Tibial artery (tissue), 4 donors: ENCODE data around the gene GOLGA8K.
"Not testable (repeated sequence)": the region's sequence is repeated elsewhere in the genome, so short reads cannot be mapped to it uniquely, and the experiment has no call there.

ENCODE experiments used
- DNase-seq, 2 donors: peaks; one replicate each; pipeline ENCODE4 v3.0.0-alpha.2; 2019
- H3K27ac ChIP-seq, 2 donors: fragments of 200-600 bp; sonication (generic) in 1 of 2; 1 replicate in 1 of 2; 2 replicates in 1 of 2; pipeline ENCODE4 v1.5.1; 2018 to 2019; ENCODE audit warnings: mild to moderate bottlenecking in 1 of 2
- H3K27me3 ChIP-seq, 2 donors: fragments of 200-600 bp; sonication (generic) in 1 of 2; one replicate each; pipeline versions ENCODE4 v1.5.1 to v1.6.0; 2016 to 2019
- H3K36me3 ChIP-seq, 3 donors: fragments of 200-600 bp; sonication (generic) in 2 of 3; one replicate each; pipeline ENCODE4 v1.5.1; 2016 to 2019; ENCODE audit warnings: mild to moderate bottlenecking in 2 of 3
- H3K4me1 ChIP-seq, 4 donors: fragments of 200-600 bp; sonication (generic) in 2 of 4; 1 replicate in 3 of 4; 2 replicates in 1 of 4; pipeline ENCODE4 v1.5.1; 2016 to 2019
- H3K4me3 ChIP-seq, 2 donors: fragments of 200-600 bp; sonication (generic) in 1 of 2; 1 replicate in 1 of 2; 2 replicates in 1 of 2; pipeline ENCODE4 v1.5.1; 2018 to 2019; ENCODE audit warnings: mild to moderate bottlenecking in 2 of 2
- H3K9me3 ChIP-seq, 3 donors: fragments of 200-600 bp; sonication (generic) in 1 of 3; one replicate each; pipeline ENCODE4 v1.5.1; 2016 to 2019
- intact Hi-C: fragments of 100-400 bp; cut with DNase I; formaldehyde crosslinking; loops from one replicate; pipeline ENCODE4 v1.15.0; 2023; ENCODE audit warnings: low total_unique reads
- TF ChIP-seq, protein P1 (sequence below), 2 experiments: fragments of 200-600 bp in 1 of 2; fragments of 450-650 bp in 1 of 2; IDR thresholded peaks; one replicate each; pipeline ENCODE4 v1.5.1; 2017 to 2019; ENCODE audit warnings: antibody characterized with exemption in 2 of 2, mild to moderate bottlenecking in 1 of 2, moderate library complexity in 1 of 2

GOLGA8K gene

GRCh38 chr15:32403192-32403591 lies at the start of gene GOLGA8K:
TSS of gene GOLGA8K (minus strand) at chr15:32403292. CDS start at chr15:32403194, 98 bp downstream.
- intact Hi-C loops, DNase-seq, H3K36me3 ChIP-seq, H3K9me3 ChIP-seq, H3K27me3 ChIP-seq, H3K27ac ChIP-seq, H3K4me3 ChIP-seq, H3K4me1 ChIP-seq: not testable (repeated sequence)

DNA sequence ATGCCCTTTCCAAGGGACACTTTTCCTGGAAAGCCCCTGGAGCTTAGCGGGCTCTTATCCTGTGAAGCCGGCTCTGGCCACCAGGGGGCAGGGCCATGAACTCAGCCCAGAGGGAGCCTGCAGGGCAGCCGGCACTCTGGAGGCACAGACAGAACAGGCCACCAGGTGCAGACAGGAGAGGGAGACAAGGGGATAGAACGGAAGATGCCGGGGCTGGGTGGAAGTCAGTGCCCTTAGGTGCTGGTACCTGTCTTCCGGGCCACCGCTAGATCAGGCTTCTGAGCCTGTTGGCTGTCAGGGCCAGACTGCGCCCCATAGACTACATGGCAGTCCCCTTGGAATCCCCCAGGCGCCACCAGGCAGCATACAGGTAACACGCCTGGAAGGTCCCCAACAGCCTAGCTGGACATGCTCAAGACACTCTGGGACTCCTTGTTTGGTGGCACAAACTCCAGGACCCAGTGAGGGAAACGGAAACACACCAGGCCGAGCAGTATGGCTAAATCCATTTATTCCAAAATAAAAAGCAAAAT lies 37.4 kb upstream of the GOLGA8K start:
- intact Hi-C loops, H3K4me3 ChIP-seq, H3K4me1 ChIP-seq, H3K9me3 ChIP-seq, H3K27me3 ChIP-seq, H3K27ac ChIP-seq, DNase-seq, H3K36me3 ChIP-seq: not testable (repeated sequence)
- TF ChIP-seq, protein P1, sequence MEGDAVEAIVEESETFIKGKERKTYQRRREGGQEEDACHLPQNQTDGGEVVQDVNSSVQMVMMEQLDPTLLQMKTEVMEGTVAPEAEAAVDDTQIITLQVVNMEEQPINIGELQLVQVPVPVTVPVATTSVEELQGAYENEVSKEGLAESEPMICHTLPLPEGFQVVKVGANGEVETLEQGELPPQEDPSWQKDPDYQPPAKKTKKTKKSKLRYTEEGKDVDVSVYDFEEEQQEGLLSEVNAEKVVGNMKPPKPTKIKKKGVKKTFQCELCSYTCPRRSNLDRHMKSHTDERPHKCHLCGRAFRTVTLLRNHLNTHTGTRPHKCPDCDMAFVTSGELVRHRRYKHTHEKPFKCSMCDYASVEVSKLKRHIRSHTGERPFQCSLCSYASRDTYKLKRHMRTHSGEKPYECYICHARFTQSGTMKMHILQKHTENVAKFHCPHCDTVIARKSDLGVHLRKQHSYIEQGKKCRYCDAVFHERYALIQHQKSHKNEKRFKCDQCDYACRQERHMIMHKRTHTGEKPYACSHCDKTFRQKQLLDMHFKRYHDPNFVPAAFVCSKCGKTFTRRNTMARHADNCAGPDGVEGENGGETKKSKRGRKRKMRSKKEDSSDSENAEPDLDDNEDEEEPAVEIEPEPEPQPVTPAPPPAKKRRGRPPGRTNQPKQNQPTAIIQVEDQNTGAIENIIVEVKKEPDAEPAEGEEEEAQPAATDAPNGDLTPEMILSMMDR (IDR thresholded peaks at IDR 0.05), result peak in 1 of 2 experiments; percentile 12

DNA sequence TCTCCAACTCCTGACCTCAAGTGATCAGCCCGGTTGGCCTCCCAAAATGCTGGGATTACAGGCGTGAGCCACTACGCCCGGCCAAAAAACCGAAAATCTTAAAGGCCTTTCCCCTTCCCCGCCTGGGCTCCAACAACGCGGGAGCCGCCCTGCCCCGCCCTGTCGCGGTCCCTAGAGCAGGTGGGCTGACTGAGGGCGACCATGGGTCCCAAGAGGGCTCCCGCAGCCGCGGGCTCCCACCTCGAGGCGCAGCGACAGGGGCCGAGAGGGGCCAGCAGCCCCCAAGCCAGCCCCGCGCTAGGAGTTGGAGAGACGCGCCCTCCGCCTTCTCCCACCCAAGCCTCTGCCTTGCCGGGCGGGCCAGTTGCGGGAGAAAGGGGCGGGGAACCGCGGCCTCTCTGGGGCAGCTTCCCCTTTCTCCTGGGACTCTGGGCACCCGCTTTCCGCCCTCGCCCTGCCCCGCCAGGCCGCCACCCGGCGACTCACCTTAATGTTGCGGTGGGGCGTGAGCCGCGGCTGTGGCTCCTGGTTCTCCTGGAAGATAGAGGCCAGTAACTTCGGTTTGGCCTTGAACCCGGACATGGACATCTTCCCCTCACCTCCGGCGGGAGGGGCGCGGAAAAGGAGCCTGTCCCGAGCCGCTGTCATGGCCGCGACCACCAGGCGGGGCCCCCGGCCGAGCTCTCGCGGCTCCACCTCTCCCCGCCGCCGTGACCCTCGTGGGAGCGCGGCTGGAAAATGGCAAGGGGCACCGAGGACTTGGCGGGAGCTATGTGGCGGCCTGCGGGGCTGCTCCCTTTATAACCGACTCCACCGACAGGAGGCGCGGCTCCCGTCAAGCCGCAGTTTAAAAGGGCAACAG lies 31.2 kb upstream of the GOLGA8K start:
- intact Hi-C loops, H3K27ac ChIP-seq, H3K27me3 ChIP-seq, H3K4me3 ChIP-seq, H3K36me3 ChIP-seq, H3K9me3 ChIP-seq, H3K4me1 ChIP-seq, DNase-seq: not testable (repeated sequence)

GRCh38 chr15:32427635-32428034 lies 24.5 kb upstream of the GOLGA8K start:
- H3K27ac ChIP-seq, H3K36me3 ChIP-seq, H3K4me3 ChIP-seq, H3K9me3 ChIP-seq, H3K27me3 ChIP-seq, DNase-seq, H3K4me1 ChIP-seq, intact Hi-C loops: not testable (repeated sequence)

- H3K4me1 ChIP-seq, H3K27me3 ChIP-seq, H3K9me3 ChIP-seq, H3K4me3 ChIP-seq, H3K36me3 ChIP-seq, H3K27ac ChIP-seq, intact Hi-C loops: not testable (repeated sequence)
- DNase-seq, result peak; percentile 60 to 68
These were observed 23.4 kb upstream of the GOLGA8K start for GRCh38 chr15:32426511-32426910.

- H3K27ac ChIP-seq, H3K36me3 ChIP-seq, H3K9me3 ChIP-seq, H3K4me3 ChIP-seq, intact Hi-C loops, H3K27me3 ChIP-seq, H3K4me1 ChIP-seq, DNase-seq: not testable (repeated sequence)
- TF ChIP-seq, protein P1 (IDR thresholded peaks at IDR 0.05), result peak in 1 of 2 experiments; percentile 33
These were observed 4.8 kb upstream of the GOLGA8K start for GRCh38 chr15:32407903-32408302.

DNA sequence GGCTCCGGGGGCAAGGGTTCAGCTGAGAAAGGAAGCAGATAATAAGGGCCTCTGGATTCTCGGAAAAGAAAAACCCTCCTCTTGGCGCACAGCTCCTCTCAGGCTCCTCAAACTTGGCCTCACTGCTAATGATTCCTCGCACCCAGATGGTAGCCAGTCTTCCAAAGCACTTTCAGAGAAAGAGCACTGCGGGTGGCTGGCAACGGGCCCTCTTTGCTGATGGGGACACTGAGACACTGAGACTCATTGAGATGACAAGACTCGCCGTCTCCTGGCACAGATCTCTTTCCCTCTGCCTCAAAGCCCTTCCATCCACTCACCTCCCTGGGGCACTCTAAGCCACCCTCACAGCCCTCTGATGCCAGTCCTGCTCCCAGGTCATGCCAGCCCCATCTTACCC lies 6.6 kb downstream of the GOLGA8K start:
- H3K36me3 ChIP-seq, H3K27me3 ChIP-seq, H3K4me1 ChIP-seq, DNase-seq, H3K27ac ChIP-seq, intact Hi-C loops, H3K9me3 ChIP-seq, H3K4me3 ChIP-seq: not testable (repeated sequence)

- intact Hi-C loops, H3K4me3 ChIP-seq, H3K27me3 ChIP-seq, H3K36me3 ChIP-seq, H3K4me1 ChIP-seq, DNase-seq, H3K27ac ChIP-seq, H3K9me3 ChIP-seq: not testable (repeated sequence)
These were observed 8.3 kb downstream of the GOLGA8K start for GRCh38 chr15:32394745-32395144.

DNA sequence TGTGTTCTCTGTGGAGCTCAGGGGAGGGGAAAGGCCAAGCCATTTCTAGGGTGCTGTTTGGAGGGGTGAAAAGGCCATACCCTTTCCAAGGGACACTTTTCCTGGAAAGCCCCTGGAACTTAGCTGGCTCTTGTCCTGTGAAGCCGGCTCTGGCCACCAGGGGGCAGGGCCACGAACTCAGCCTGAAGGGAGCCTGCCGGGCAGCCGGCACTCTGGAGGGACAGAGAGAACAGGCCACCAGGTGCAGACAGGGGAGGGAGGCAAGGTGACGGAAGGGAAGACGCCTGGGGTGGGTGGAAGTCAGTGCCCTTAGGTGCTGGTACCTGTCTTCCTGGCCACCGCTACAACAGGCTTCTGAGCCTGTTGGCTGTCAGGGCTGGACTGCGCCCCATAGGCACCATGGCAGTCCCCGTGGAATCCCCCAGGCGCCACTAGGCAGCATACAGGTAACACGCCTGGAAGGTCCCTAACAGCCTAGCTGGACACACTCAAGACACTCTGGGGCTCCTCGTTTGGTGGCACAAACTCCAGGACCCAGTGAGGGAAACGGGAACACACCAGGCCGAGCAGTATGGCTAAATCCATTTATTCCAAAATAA lies 14.9 kb downstream of the GOLGA8K start:
- H3K36me3 ChIP-seq, H3K9me3 ChIP-seq, H3K4me3 ChIP-seq, H3K27me3 ChIP-seq, H3K4me1 ChIP-seq, H3K27ac ChIP-seq, intact Hi-C loops, DNase-seq: not testable (repeated sequence)

DNA sequence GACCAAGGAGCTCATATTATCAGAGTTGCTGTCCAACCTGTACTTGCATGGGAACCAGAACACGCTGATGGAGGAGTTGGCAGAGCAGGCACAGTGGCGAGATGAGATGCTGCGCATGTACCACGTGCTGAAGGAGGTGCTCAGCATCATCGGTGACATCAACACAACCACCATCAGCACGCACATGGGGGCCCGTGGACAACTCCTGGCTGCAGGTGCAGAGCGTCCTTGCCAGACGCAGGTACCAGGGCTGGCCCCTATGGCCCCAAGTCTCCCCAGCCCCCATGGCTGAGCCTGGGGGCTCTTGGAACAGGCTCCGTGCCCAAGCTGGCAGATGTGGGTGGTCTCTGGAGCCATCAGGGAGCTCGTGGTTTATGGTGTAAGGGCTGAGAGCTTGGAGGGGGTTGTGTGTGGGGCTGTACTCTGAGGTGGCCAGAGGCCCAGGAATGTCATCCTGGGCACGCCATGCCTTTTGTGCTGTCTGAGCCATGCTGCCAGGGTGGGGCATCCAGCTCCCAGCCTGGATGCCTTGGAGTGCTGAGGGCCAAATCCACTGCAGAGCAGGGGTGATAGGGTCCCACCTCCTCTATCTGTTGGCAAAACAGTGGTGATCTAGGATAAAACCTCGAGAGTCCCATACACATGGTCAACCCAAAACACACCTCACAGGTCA lies 17.1 kb downstream of the GOLGA8K start:
- DNase-seq, H3K4me3 ChIP-seq, intact Hi-C loops, H3K36me3 ChIP-seq, H3K27me3 ChIP-seq, H3K4me1 ChIP-seq, H3K9me3 ChIP-seq, H3K27ac ChIP-seq: not testable (repeated sequence)

DNA sequence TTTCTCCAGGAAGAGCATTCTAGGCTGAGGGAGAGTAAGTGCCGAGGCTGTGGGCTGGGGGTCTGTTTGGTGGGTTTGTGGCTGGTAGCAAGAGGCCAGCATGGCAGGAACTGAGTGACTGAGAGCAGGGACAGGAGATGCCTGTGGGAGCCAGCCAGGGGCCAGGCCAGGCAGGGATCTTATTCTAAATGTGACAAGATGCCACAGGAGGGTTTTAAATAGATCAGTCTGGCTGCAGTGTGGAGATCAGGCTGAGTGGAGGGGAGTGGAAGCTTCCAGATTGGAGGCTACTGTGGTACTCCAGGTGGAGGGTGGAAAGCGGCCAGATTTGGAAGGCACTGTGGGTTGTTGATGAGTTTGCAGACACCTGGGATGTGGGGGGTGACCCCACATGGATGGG lies 28.9 kb downstream of the GOLGA8K start:
- intact Hi-C loops, H3K4me3 ChIP-seq, H3K27me3 ChIP-seq, DNase-seq, H3K4me1 ChIP-seq, H3K27ac ChIP-seq, H3K36me3 ChIP-seq, H3K9me3 ChIP-seq: not testable (repeated sequence)

DNA sequence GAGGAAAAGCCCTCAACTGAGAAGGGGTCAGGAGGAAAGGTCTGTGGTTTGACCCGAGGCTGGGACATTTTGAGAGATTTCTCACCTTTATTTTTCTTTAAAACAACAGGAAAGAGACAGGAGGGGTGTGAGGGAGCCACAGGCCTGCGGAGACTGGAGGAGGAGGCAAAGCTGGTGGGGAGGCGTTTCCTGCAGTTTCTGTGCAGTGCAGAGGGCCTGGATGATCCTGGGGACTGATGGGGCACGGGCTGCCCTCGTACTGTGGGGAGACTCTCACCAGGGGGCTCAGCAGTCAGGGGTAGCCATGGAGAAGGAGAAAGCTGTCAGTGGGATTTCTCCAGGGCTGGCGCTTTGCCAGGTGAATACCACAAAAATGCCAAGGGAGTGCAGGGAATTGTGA lies 29.4 kb downstream of the GOLGA8K start:
- H3K27ac ChIP-seq, H3K9me3 ChIP-seq, H3K4me1 ChIP-seq, H3K27me3 ChIP-seq, H3K36me3 ChIP-seq, intact Hi-C loops, DNase-seq, H3K4me3 ChIP-seq: not testable (repeated sequence)
